Measurements from ENCODE around the gene GALNT8.

DNA sequence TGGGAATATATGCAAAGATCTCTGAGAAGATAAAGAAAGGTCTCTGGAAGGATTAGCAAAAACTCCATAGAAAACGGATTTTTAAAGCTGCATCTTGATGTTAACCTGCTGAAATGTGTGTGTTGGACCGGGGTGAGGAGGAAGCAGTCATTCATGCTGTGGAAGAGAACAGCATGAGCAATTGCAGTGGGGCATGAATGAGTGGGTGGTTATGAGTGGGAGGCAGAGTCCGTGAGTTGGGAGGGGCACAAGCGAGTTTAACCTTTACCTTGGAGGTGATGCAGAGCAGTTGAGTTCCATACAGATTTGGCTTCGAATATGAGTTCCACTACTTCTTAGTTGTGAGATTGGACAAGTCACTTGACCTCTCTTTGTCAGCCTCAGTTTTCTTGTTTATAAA is 29.4 kb upstream of the GALNT8 start:
- TF ChIP-seq CTCF (IDR thresholded peaks at IDR 0.05 in 4 of 5, conservative IDR thresholded peaks at IDR 0.05 in 1 of 5), result no peak
- TF ChIP-seq POLR2A (IDR thresholded peaks at IDR 0.05), result no peak
